ENCODE measurements around the gene VANGL1. TPM values are rescaled to one million over a fixed set of nuclear protein-coding genes. Genes with fewer than 3 reads are reported as not detected.

The VANGL1 gene
- total RNA-seq, 1 donor from 2014 or later = 8.5 TPM

GRCh38 chr1:115655916-115656315 is 14.1 kb downstream of the VANGL1 start:
- Histone ChIP-seq H3K4me3 (no peak overlapping the region), H3K36me3 (no peaks in the 10 kb centered on the region), H3K79me2 (ENCODE audit: low read depth) (peaks cover 10% of the 10 kb centered on the region), H4K20me1 (ENCODE audit: low read depth) (peaks cover 9% of the 10 kb centered on the region), H3F3A (ENCODE audit: low read depth) (no peaks in the 10 kb centered on the region), H3K4me2 (no peak overlapping the region), H2AFZ (replicated peaks) (no peak overlapping the region), H3K9me3 (ENCODE audit: low read depth) (no peaks in the 10 kb centered on the region), H3K27me3 (no peaks in the 10 kb centered on the region), H3K4me1 (peaks cover 13% of the 10 kb centered on the region), H3K9ac (no peak overlapping the region), H3K27ac (no peak overlapping the region)
- Mint-ChIP-seq H3K27me3 (ENCODE audit: insufficient read depth, low read depth) (peaks cover 6% of the 10 kb centered on the region), H3K4me3 (no peak overlapping the region), H3K9me3 (no peaks in the 10 kb centered on the region), H3K36me3 (peaks cover 15% of the 10 kb centered on the region), H3K4me1 (peaks cover 28% of the 10 kb centered on the region), H3K27ac (no peak overlapping the region)
- TF ChIP-seq EZH2 (IDR thresholded peaks at IDR 0.05) (no peak), CTCF (IDR thresholded peaks at IDR 0.05) (no peak), EZH2phosphoT487 (IDR thresholded peaks at IDR 0.05) (no peak)
- DNase-seq (ENCODE audit: low spot score) = no peak

GRCh38 chr1:115656461-115657077 is 14.8 kb downstream of the VANGL1 start:
- H3K4me2 ChIP-seq = no peak overlapping the region
- H3K4me1 ChIP-seq = peaks cover 9% of the 10 kb centered on the region
- H4K20me1 ChIP-seq (ENCODE audit: low read depth) = peaks cover 4% of the 10 kb centered on the region
- no peaks in the 10 kb centered on the region for H3K9me3 Mint-ChIP-seq
- H2AFZ ChIP-seq (replicated peaks) = no peak overlapping the region
- H3K4me3 ChIP-seq = no peak overlapping the region
- DNase-seq (ENCODE audit: low spot score) = no peak
- H3K4me3 Mint-ChIP-seq = no peak overlapping the region
- H3K27me3 Mint-ChIP-seq (ENCODE audit: insufficient read depth, low read depth) = peaks cover 7% of the 10 kb centered on the region
- H3F3A ChIP-seq (ENCODE audit: low read depth) = no peaks in the 10 kb centered on the region
- H3K36me3 Mint-ChIP-seq = peaks cover 15% of the 10 kb centered on the region
- no peaks in the 10 kb centered on the region for H3K27me3 ChIP-seq
- no peaks in the 10 kb centered on the region for H3K9me3 ChIP-seq (ENCODE audit: low read depth)
- H3K27ac ChIP-seq = no peak overlapping the region
- H3K36me3 ChIP-seq = no peaks in the 10 kb centered on the region
- no peak overlapping the region for H3K9ac ChIP-seq
- TF ChIP-seq EZH2phosphoT487 (IDR thresholded peaks at IDR 0.05) = no peak
- TF ChIP-seq EZH2 (IDR thresholded peaks at IDR 0.05) = no peak
- TF ChIP-seq CTCF (IDR thresholded peaks at IDR 0.05) = no peak
- H3K4me1 Mint-ChIP-seq = peaks cover 28% of the 10 kb centered on the region
- H3K79me2 ChIP-seq (ENCODE audit: low read depth) = peaks cover 10% of the 10 kb centered on the region
- H3K27ac Mint-ChIP-seq = no peak overlapping the region

GRCh38 chr1:115658646-115659045 is 16.9 kb downstream of the VANGL1 start:
- no peak overlapping the region for H3K27ac Mint-ChIP-seq
- H3F3A ChIP-seq (ENCODE audit: low read depth) = no peaks in the 10 kb centered on the region
- no peaks in the 10 kb centered on the region for H3K9me3 ChIP-seq (ENCODE audit: low read depth)
- H3K4me3 Mint-ChIP-seq = no peak overlapping the region
- peaks cover 21% of the 10 kb centered on the region for H3K4me1 Mint-ChIP-seq
- H3K4me2 ChIP-seq = no peak overlapping the region
- no peaks in the 10 kb centered on the region for H3K9me3 Mint-ChIP-seq
- H3K27me3 ChIP-seq = no peaks in the 10 kb centered on the region
- H2AFZ ChIP-seq (replicated peaks) = no peak overlapping the region
- no peak for DNase-seq (ENCODE audit: low spot score)
- no peak overlapping the region for H3K9ac ChIP-seq
- H3K79me2 ChIP-seq (ENCODE audit: low read depth) = peaks cover 10% of the 10 kb centered on the region
- H3K27me3 Mint-ChIP-seq (ENCODE audit: insufficient read depth, low read depth) = peaks cover 7% of the 10 kb centered on the region
- H3K4me1 ChIP-seq = peaks cover 5% of the 10 kb centered on the region
- H3K36me3 Mint-ChIP-seq = peaks cover 11% of the 10 kb centered on the region
- no peak overlapping the region for H3K27ac ChIP-seq
- H3K4me3 ChIP-seq = no peak overlapping the region
- H4K20me1 ChIP-seq (ENCODE audit: low read depth) = peaks cover 4% of the 10 kb centered on the region
- no peaks in the 10 kb centered on the region for H3K36me3 ChIP-seq
- TF ChIP-seq EZH2phosphoT487 (IDR thresholded peaks at IDR 0.05) = no peak
- no peak for TF ChIP-seq CTCF (IDR thresholded peaks at IDR 0.05)
- no peak for TF ChIP-seq EZH2 (IDR thresholded peaks at IDR 0.05)

All from neural progenitor cell (in vitro differentiated cells).